ENCODE results near the gene PDE11A.

Gene PDE11A

GRCh38 chr2:177669201-177669600 lies 403.4 kb downstream of the PDE11A start:
- no peak for DNase-seq (ENCODE audit: low spot score)

- DNase-seq (ENCODE audit: low spot score): no peak
Observed at GRCh38 chr2:177668617-177669016, 404.0 kb downstream of the PDE11A start.

- DNase-seq (ENCODE audit: low spot score): no peak
Observed at GRCh38 chr2:177667626-177668025, 405.0 kb downstream of the PDE11A start.

GRCh38 chr2:177666408-177666807 lies 406.2 kb downstream of the PDE11A start:
- DNase-seq (ENCODE audit: low spot score): no peak

GRCh38 chr2:177665948-177666347 lies 406.6 kb downstream of the PDE11A start:
- DNase-seq (ENCODE audit: low spot score): no peak

GRCh38 chr2:177665328-177665727 lies 407.2 kb downstream of the PDE11A start:
- no peak for DNase-seq (ENCODE audit: low spot score)

GRCh38 chr2:177662895-177663294 lies 409.7 kb downstream of the PDE11A start:
- no peak for DNase-seq (ENCODE audit: low spot score)

- no peak for DNase-seq (ENCODE audit: low spot score)
Observed at GRCh38 chr2:177660742-177661141, 411.8 kb downstream of the PDE11A start.

GRCh38 chr2:177658309-177658708 lies 414.3 kb downstream of the PDE11A start:
- DNase-seq (ENCODE audit: low spot score): no peak

- no peak for DNase-seq (ENCODE audit: low spot score)
Observed at GRCh38 chr2:177651833-177652232, 420.7 kb downstream of the PDE11A start.

GRCh38 chr2:177649568-177650518 lies 422.7 kb downstream of the PDE11A start:
- no peak for DNase-seq (ENCODE audit: low spot score)

GRCh38 chr2:177646791-177647190 lies 425.8 kb downstream of the PDE11A start:
- no peak for DNase-seq (ENCODE audit: low spot score)

- no peak for DNase-seq (ENCODE audit: low spot score)
Observed at GRCh38 chr2:177646241-177646640, 426.3 kb downstream of the PDE11A start.

GRCh38 chr2:177641331-177641730 lies 431.2 kb downstream of the PDE11A start:
- no peak for DNase-seq (ENCODE audit: low spot score)

GRCh38 chr2:177640423-177640822 lies 432.2 kb downstream of the PDE11A start:
- no peak for DNase-seq (ENCODE audit: low spot score)

GRCh38 chr2:177639262-177639914 lies 433.2 kb downstream of the PDE11A start:
- no peak for DNase-seq (ENCODE audit: low spot score)

GRCh38 chr2:177638507-177638906 lies 434.1 kb downstream of the PDE11A start:
- DNase-seq (ENCODE audit: low spot score): no peak

GRCh38 chr2:177636672-177637071 lies 435.9 kb downstream of the PDE11A start:
- DNase-seq (ENCODE audit: low spot score): no peak

- DNase-seq (ENCODE audit: low spot score): no peak
Observed at GRCh38 chr2:177635696-177636095, 436.9 kb downstream of the PDE11A start.

GRCh38 chr2:177633910-177634294 lies 438.7 kb downstream of the PDE11A start:
- DNase-seq (ENCODE audit: low spot score): no peak

GRCh38 chr2:177633111-177633510 lies 439.5 kb downstream of the PDE11A start:
- DNase-seq (ENCODE audit: low spot score): no peak

- no peak for DNase-seq (ENCODE audit: low spot score)
Observed at GRCh38 chr2:177631680-177632079, 440.9 kb downstream of the PDE11A start.

GRCh38 chr2:177629357-177630024 lies 443.1 kb downstream of the PDE11A start:
- no peak for DNase-seq (ENCODE audit: low spot score)
